HG03045 (cell line): ENCODE data around the gene CTNNA3.

ENCODE experiments used
- ATAC-seq: cut with Tn5 transposase; IDR thresholded peaks from one replicate; pipeline ENCODE4 v1.9.1; 2021; ENCODE audit warnings: mild to moderate bottlenecking, moderate library complexity; ENCODE audit not compliant: unreplicated experiment

Gene CTNNA3

GRCh38 chr10:67156239-67156638, 539.8 kb downstream of the CTNNA3 start:
- ATAC-seq = no peak

- no peak for ATAC-seq
Observed at GRCh38 chr10:67151471-67151870, 544.5 kb downstream of the CTNNA3 start.

- ATAC-seq = no peak
Observed at GRCh38 chr10:67144530-67144929, 551.5 kb downstream of the CTNNA3 start.

GRCh38 chr10:67141300-67141699, 554.7 kb downstream of the CTNNA3 start:
- ATAC-seq = no peak

- ATAC-seq = no peak
Observed at GRCh38 chr10:67140641-67141040, 555.4 kb downstream of the CTNNA3 start.

- no peak for ATAC-seq
Observed at GRCh38 chr10:67127441-67127840, 568.6 kb downstream of the CTNNA3 start.

GRCh38 chr10:67119651-67120050, 576.3 kb downstream of the CTNNA3 start:
- no peak for ATAC-seq

GRCh38 chr10:67115972-67116371, 580.0 kb downstream of the CTNNA3 start:
- ATAC-seq = no peak

GRCh38 chr10:67114945-67115344, 581.0 kb downstream of the CTNNA3 start:
- ATAC-seq = no peak

GRCh38 chr10:67112765-67113164, 583.2 kb downstream of the CTNNA3 start:
- no peak for ATAC-seq

- ATAC-seq = no peak
Observed at GRCh38 chr10:67110286-67110685, 585.7 kb downstream of the CTNNA3 start.

GRCh38 chr10:67107670-67108069, 588.3 kb downstream of the CTNNA3 start:
- no peak for ATAC-seq

GRCh38 chr10:67100951-67101350, 595.0 kb downstream of the CTNNA3 start:
- no peak for ATAC-seq

GRCh38 chr10:67098461-67098860, 597.5 kb downstream of the CTNNA3 start:
- ATAC-seq = no peak

GRCh38 chr10:67095531-67095930, 600.5 kb downstream of the CTNNA3 start:
- ATAC-seq = no peak

- ATAC-seq = no peak
Observed at GRCh38 chr10:67088036-67088435, 608.0 kb downstream of the CTNNA3 start.

GRCh38 chr10:67087135-67087425, 608.9 kb downstream of the CTNNA3 start:
- ATAC-seq = no peak

GRCh38 chr10:67086327-67087134, 609.5 kb downstream of the CTNNA3 start:
- ATAC-seq = no peak

GRCh38 chr10:67079126-67079525, 616.9 kb downstream of the CTNNA3 start:
- no peak for ATAC-seq

GRCh38 chr10:67077376-67077775, 618.6 kb downstream of the CTNNA3 start:
- no peak for ATAC-seq

GRCh38 chr10:67076144-67076543, 619.9 kb downstream of the CTNNA3 start:
- no peak for ATAC-seq

- no peak for ATAC-seq
Observed at GRCh38 chr10:67075491-67075971, 620.5 kb downstream of the CTNNA3 start.

- ATAC-seq = no peak
Observed at GRCh38 chr10:67072654-67073053, 623.3 kb downstream of the CTNNA3 start.
